GM12878 (cell line): ENCODE results near the gene AMN. TPM values are rescaled to one million over a fixed set of nuclear protein-coding genes. Genes with fewer than 3 reads are reported as not detected.

ENCODE experiments used
- ATAC-seq: fragments of 200-7000 bp; cut with Tn5 transposase; 3 replicates; pipeline ENCODE4 v1.9.1; 2020; ENCODE audit warnings: mild to moderate bottlenecking, moderate library complexity
- BruUV-seq: library from RNA; stranded (reverse); fragments of 400-500 nt; replicated peaks from 2 replicates; lab custom pipeline; 2021; lab: Mats Ljungman, UMichigan
- CTCF ChIA-PET: fragments of 300-600 bp; sonication (Branson Sonifier 250); formaldehyde crosslinking; extraction: SDS; loops from one replicate; lab custom pipeline; 2021; ENCODE audit warnings: inconsistent platforms; lab: Yijun Ruan, JAX
- POLR2A ChIA-PET: fragments of 350-600 bp; formaldehyde crosslinking; extraction: SDS; loops from one replicate; lab custom pipeline; 2021; ENCODE audit warnings: inconsistent platforms; lab: Charles Lee
- RAD21 ChIA-PET: fragments of 300-600 bp; sonication (Branson Sonifier 250); formaldehyde crosslinking; loops from one replicate; lab custom pipeline; 2023; ENCODE audit warnings: antibody characterized with exemption; ENCODE audit not compliant: unreplicated experiment; lab: Charles Lee
- SMC1A ChIA-PET: fragments of 300-600 bp; sonication (Branson Sonifier 250); formaldehyde crosslinking; loops from one replicate; lab custom pipeline; 2023; ENCODE audit not compliant: unreplicated experiment, uncharacterized antibody; lab: Charles Lee
- DNase-seq: peaks from one replicate; pipeline ENCODE4 v3.0.0-alpha.2; 2011; ENCODE audit warnings: low read depth, low spot score
- FAIRE-seq: peaks from 3 replicates; lab custom pipeline; 2011; peaks lifted over from hg19 to GRCh38; lab: Jason Lieb, UNC
- H2AFZ ChIP-seq: 2 replicates; pipeline ENCODE4 v1.6.0; 2011; ENCODE audit warnings: low read depth, low read length, control low read depth; ENCODE audit not compliant: control insufficient read depth
- H3K27ac ChIP-seq: 2 replicates; pipeline ENCODE4 v1.5.1; 2011; ENCODE audit warnings: control low read depth; ENCODE audit not compliant: control insufficient read depth, insufficient read depth
- H3K27me3 ChIP-seq, 2 experiments: replicated peaks in 1 of 2; 2 replicates each; pipeline versions ENCODE4 v1.6.0 to v1.6.1; 2011; ENCODE audit warnings: low read length in 1 of 2; ENCODE audit not compliant: control insufficient read depth in 2 of 2, insufficient read depth in 2 of 2
- H3K36me3 ChIP-seq, 2 experiments: 2 replicates each; pipeline ENCODE4 v1.5.1; 2011; ENCODE audit warnings: low read length in 1 of 2; ENCODE audit not compliant: control insufficient read depth in 2 of 2, insufficient read depth in 2 of 2
- H3K4me1 ChIP-seq: 2 replicates; pipeline ENCODE4 v1.6.1; 2011; ENCODE audit warnings: mild to moderate bottlenecking, low read length, moderate library complexity, mixed read lengths; ENCODE audit not compliant: control insufficient read depth, insufficient read depth
- H3K4me2 ChIP-seq: 2 replicates; pipeline ENCODE4 v1.6.0; 2011; ENCODE audit warnings: control low read depth; ENCODE audit not compliant: control insufficient read depth, insufficient read depth
- H3K4me3 ChIP-seq: fragments of 200-600 bp; sonication (generic); 2 replicates; pipeline ENCODE4 v1.5.1; 2016
- H3K79me2 ChIP-seq: 2 replicates; pipeline ENCODE4 v1.6.0; 2011; ENCODE audit warnings: low read length; ENCODE audit not compliant: control insufficient read depth, insufficient read depth
- H3K9ac ChIP-seq: 2 replicates; pipeline ENCODE4 v1.8.0; 2011; ENCODE audit warnings: low read length, control low read depth, mixed read lengths; ENCODE audit not compliant: control insufficient read depth, insufficient read depth
- H3K9me3 ChIP-seq: replicated peaks from 3 replicates; pipeline ENCODE4 v1.5.1; 2011; ENCODE audit warnings: mild to moderate bottlenecking, low read length; ENCODE audit not compliant: control insufficient read depth, insufficient read depth
- H4K20me1 ChIP-seq: 2 replicates; pipeline ENCODE4 v1.6.0; 2011; ENCODE audit not compliant: control insufficient read depth, insufficient read depth
- HCFC1 ChIP-seq: fragments of 150-350 bp; IDR thresholded peaks from 2 replicates; pipeline ENCODE4 v1.6.1; 2014; ENCODE audit warnings: low read length
- JUND ChIP-seq: IDR thresholded peaks from 2 replicates; pipeline ENCODE4 v1.6.1; 2012; ENCODE audit warnings: low read depth, mild to moderate bottlenecking, low read length, improper control_type of control experiment, moderate library complexity
- MTA2 ChIP-seq: fragments of 450-650 bp; IDR thresholded peaks from 2 replicates; pipeline ENCODE4 v1.6.1; 2016; ENCODE audit warnings: low read depth, mild to moderate bottlenecking, moderate library complexity
- SPI1 ChIP-seq: IDR thresholded peaks from 2 replicates; pipeline ENCODE4 v1.6.1; 2011; ENCODE audit warnings: low read depth, mild to moderate bottlenecking, low read length, moderate library complexity, borderline replicate concordance; ENCODE audit not compliant: insufficient read depth
- ZBTB11 ChIP-seq: fragments of 450-650 bp; formaldehyde crosslinking; IDR thresholded peaks from 2 replicates; pipeline ENCODE4 v1.5.0; 2022; ENCODE audit warnings: mild to moderate bottlenecking, missing genetic modification characterization
- ZNF592 ChIP-seq: fragments of 450-650 bp; IDR thresholded peaks from 2 replicates; pipeline ENCODE4 v1.6.1; 2017; ENCODE audit warnings: mild to moderate bottlenecking, moderate library complexity
- WGBS: methylation state at CpG from one replicate; pipeline ENCODE4 v1.1.6; 2016; ENCODE audit warnings: low lambda C conversion rate; ENCODE audit not compliant: insufficient replicate concordance, insufficient coverage; ENCODE audit errors: missing lambda C conversion rate; 5-methylcytosine and 5-hydroxymethylcytosine counted together
- in situ Hi-C: fragments of 300-500 bp; cut with MboI; formaldehyde crosslinking; loops from 9 replicates; pipeline ENCODE4 v1.14.3; 2018; ENCODE audit warnings: mixed read lengths
- intact Hi-C: fragments of 100-400 bp; cut with micrococcal nuclease; formaldehyde crosslinking; loops from one replicate; pipeline ENCODE4 v1.14.2; 2022; ENCODE audit not compliant: unreplicated experiment
- polyA plus RNA-seq, 11 experiments: library from polyadenylated mRNA; depleted of rRNA in 4 of 11; unstranded in 6 of 11; stranded (reverse) in 5 of 11; fragments of >200 nt; fragmentation: Nextera tagmentation in 4 of 11; fragmentation: Illumina TruSeq in 1 of 11; extraction: Ambion mirVana in 4 of 11; extraction: Trizol in 1 of 11; gene quantifications; 1 replicate in 1 of 11; 2 replicates in 10 of 11; pipeline versions ENCODE4 v1.2.1 to v1.2.3, GENCODE V29; 2011 to 2016; ENCODE audit warnings: inconsistent platforms in 2 of 11, missing spikeins in 2 of 11, low read depth in 1 of 11
- total RNA-seq, 4 experiments: library from RNA; depleted of rRNA in 3 of 4; stranded (reverse); fragments of >200 nt in 3 of 4; fragmentation: Illumina TruSeq in 1 of 4; extraction: Trizol in 1 of 4; gene quantifications; 2 replicates each; pipeline versions ENCODE4 v1.2.1 to v1.2.3, GENCODE V29; 2013 to 2021

AMN gene
- total and polyA plus RNA-seq, 10 of the 15 experiments (the other 5 are each of a cell fraction or from before 2014, with no cell fraction given), result 0.03 to 0.33 (median 0.11) TPM; not detected in 6

GRCh38 chr14:102954081-102954789 lies 31.8 kb downstream of the AMN start:
- FAIRE-seq (no peak), DNase-seq (no peak), ATAC-seq (no peak)
- H3K27me3 ChIP-seq, result no peaks in the 10 kb centered on the region
- H3K4me3 ChIP-seq, result no peak overlapping the region
- ChIA-PET SMC1A (no interaction called here), POLR2A (no interaction called here), CTCF (no interaction called here), RAD21 (no interaction called here)
- in situ Hi-C loops (no loop called here), intact Hi-C loops (no loop called here)
- H3K27ac ChIP-seq, result no peak overlapping the region
- H4K20me1 ChIP-seq, result no peaks in the 10 kb centered on the region
- H3K4me1 ChIP-seq, result peaks cover 4% of the 10 kb centered on the region
- no peaks in the 10 kb centered on the region for H3K9me3 ChIP-seq
- H2AFZ ChIP-seq, result no peak overlapping the region
- no TSS peak for BruUV-seq
- H3K79me2 ChIP-seq, result no peaks in the 10 kb centered on the region
- no peak overlapping the region for H3K4me2 ChIP-seq
- no peak overlapping the region for H3K9ac ChIP-seq
- WGBS, result 66% methylated on average over 18 of the region's 18 CpGs
- TF ChIP-seq ZNF592 (no peak), JUND (no peak), MTA2 (no peak), ZBTB11 (CRISPR knock-in tag) (no peak), HCFC1 (no peak), SPI1 (no peak)
- H3K36me3 ChIP-seq, result peaks cover 8 to 16% of the 10 kb centered on the region in 2 experiments; a peak in 3 of 4 replicates
